OCI-LY7 (cell line): ENCODE data around the gene CHCHD5. TPM values are rescaled to one million over a fixed set of nuclear protein-coding genes. Genes with fewer than 3 reads are reported as not detected.

Experiments used
- BruUV-seq: library from RNA; stranded (reverse); fragments of 400-500 nt; replicated peaks from 2 replicates; lab custom pipeline; 2021; lab: Mats Ljungman, UMichigan
- CTCF ChIA-PET: fragments of 300-600 bp; sonication (Branson Sonifier 250); formaldehyde crosslinking; loops from one replicate; lab custom pipeline; 2022; ENCODE audit warnings: antibody characterized with exemption; ENCODE audit not compliant: unreplicated experiment; lab: Charles Lee
- POLR2A ChIA-PET: fragments of 300-600 bp; sonication (Branson Sonifier 250); formaldehyde crosslinking; loops from one replicate; lab custom pipeline; 2022; ENCODE audit warnings: antibody characterized with exemption; lab: Charles Lee
- DNase-seq: peaks from one replicate; pipeline ENCODE4 v3.0.0-alpha.2; 2015; ENCODE audit warnings: low spot score
- H2AFZ ChIP-seq: fragments of 200-600 bp; sonication (generic), shearing (Covaris generic); 2 replicates; pipeline ENCODE4 v1.6.1; 2014; ENCODE audit warnings: mild to moderate bottlenecking, antibody characterized with exemption, low read length, moderate library complexity
- H3K27ac ChIP-seq: fragments of 200-600 bp; sonication (generic); 2 replicates; pipeline ENCODE4 v1.5.1; 2014; ENCODE audit warnings: mixed run types, low read depth, mild to moderate bottlenecking, moderate library complexity, low read length, inconsistent platforms; ENCODE audit not compliant: poor library complexity, severe bottlenecking
- H3K36me3 ChIP-seq: fragments of 200-600 bp; sonication (generic); 2 replicates; pipeline ENCODE4 v1.6.1; 2014; ENCODE audit warnings: mild to moderate bottlenecking, antibody characterized with exemption, low read length, moderate library complexity, mixed read lengths; ENCODE audit not compliant: insufficient read depth
- H3K4me1 ChIP-seq: fragments of 200-600 bp; sonication (generic); 2 replicates; pipeline ENCODE4 v1.5.1; 2014; ENCODE audit warnings: mild to moderate bottlenecking, low read length; ENCODE audit not compliant: insufficient read depth, poor library complexity, severe bottlenecking
- H3K4me2 ChIP-seq: fragments of 200-600 bp; sonication (generic); 2 replicates; pipeline ENCODE4 v1.6.1; 2014; ENCODE audit warnings: mild to moderate bottlenecking, low read length
- H3K4me3 ChIP-seq: fragments of 200-600 bp; sonication (generic); 2 replicates; pipeline ENCODE4 v1.5.1; 2014; ENCODE audit warnings: mild to moderate bottlenecking, low read depth, low read length; ENCODE audit not compliant: poor library complexity, severe bottlenecking
- H3K79me2 ChIP-seq: fragments of 200-600 bp; sonication (generic); 2 replicates; pipeline ENCODE4 v1.6.1; 2016; ENCODE audit warnings: low read depth, mild to moderate bottlenecking, low read length, moderate library complexity, mixed read lengths; ENCODE audit not compliant: insufficient read depth
- H3K9me2 ChIP-seq: fragments of 200-600 bp; sonication (generic); 2 replicates; pipeline ENCODE4 v1.6.1; 2016; ENCODE audit warnings: mild to moderate bottlenecking, low read length, mixed read lengths; ENCODE audit not compliant: insufficient read depth
- H3K9me3 ChIP-seq: fragments of 200-600 bp; sonication (generic); 2 replicates; pipeline ENCODE4 v1.6.1; 2014; ENCODE audit warnings: mild to moderate bottlenecking, mixed run types, low read length, mixed read lengths
- H4K20me1 ChIP-seq: fragments of 200-600 bp; sonication (generic); 2 replicates; pipeline ENCODE4 v1.6.1; 2014; ENCODE audit warnings: mild to moderate bottlenecking, antibody characterized with exemption, low read length, moderate library complexity, mixed read lengths; ENCODE audit not compliant: insufficient read depth
- CTCF ChIP-seq: fragments of 200-600 bp; sonication (generic); conservative IDR thresholded peaks from 2 replicates; pipeline ENCODE4 v1.5.1; 2014; ENCODE audit warnings: mild to moderate bottlenecking, antibody characterized with exemption, low read length, moderate library complexity, mixed read lengths
- EZH2phosphoT487 ChIP-seq: fragments of 200-600 bp; sonication (generic); IDR thresholded peaks from 2 replicates; pipeline ENCODE4 v1.6.1; 2018; ENCODE audit warnings: low read depth, borderline replicate concordance, mild to moderate bottlenecking, mixed run types, antibody characterized with exemption, low read length, moderate library complexity, mixed read lengths
- intact Hi-C: fragments of 100-400 bp; cut with micrococcal nuclease; formaldehyde crosslinking; loops from one replicate; pipeline ENCODE4 v1.10.0; 2022; ENCODE audit not compliant: unreplicated experiment
- total RNA-seq, 2 experiments: library from RNA; depleted of rRNA in 1 of 2; stranded (reverse); fragments of >200 nt in 1 of 2; shearing (Covaris generic) in 1 of 2; gene quantifications; 2 replicates each; pipeline ENCODE4 v1.2.3, GENCODE V29; 2014 to 2022

CHCHD5 gene
- total RNA-seq, 2 experiments from 2014 or later, result 22.5 to 36.0 TPM

- no peak overlapping the region for H3K4me2 ChIP-seq
- H2AFZ ChIP-seq, result no peak overlapping the region
- TF ChIP-seq EZH2phosphoT487 (no peak), CTCF (no peak)
- H4K20me1 ChIP-seq, result no peaks in the 10 kb centered on the region
- no peaks in the 10 kb centered on the region for H3K9me2 ChIP-seq
- ChIA-PET CTCF (interaction anchor here (0.8 to 1.1 kb wide), 2 partner anchors 19 to 101 kb away, joined by 3 read pairs; no protein-coding TSS in a partner anchor), POLR2A (interaction anchor here (0.5 to 0.7 kb wide), 3 partner anchors 67 to 462 kb away, joined by 3 to 4 read pairs (median 3); no protein-coding TSS in a partner anchor)
- H3K9me3 ChIP-seq, result no peaks in the 10 kb centered on the region
- intact Hi-C loops, result loop anchor here (1.0 kb wide), 2 partner anchors 66 to 101 kb away; no protein-coding TSS in a partner anchor
- no peak for DNase-seq
- H3K36me3 ChIP-seq, result no peaks in the 10 kb centered on the region
- peaks cover 4% of the 10 kb centered on the region for H3K4me1 ChIP-seq
- H3K4me3 ChIP-seq, result no peak overlapping the region
- no TSS peak for BruUV-seq
- H3K79me2 ChIP-seq, result no peaks in the 10 kb centered on the region
- H3K27ac ChIP-seq, result no peak overlapping the region
Observed at GRCh38 chr2:112625474-112626114, 41.2 kb downstream of the CHCHD5 start.

- H3K9me2 ChIP-seq, result no peaks in the 10 kb centered on the region
- no TSS peak for BruUV-seq
- no peaks in the 10 kb centered on the region for H4K20me1 ChIP-seq
- no peaks in the 10 kb centered on the region for H3K79me2 ChIP-seq
- intact Hi-C loops, result loop anchor here (1.0 kb wide), 2 partner anchors 65 to 100 kb away; no protein-coding TSS in a partner anchor
- H3K27ac ChIP-seq, result no peak overlapping the region
- DNase-seq, result peak; percentile 72
- H3K9me3 ChIP-seq, result no peaks in the 10 kb centered on the region
- no peaks in the 10 kb centered on the region for H3K36me3 ChIP-seq
- H3K4me2 ChIP-seq, result peak overlapping the region; percentile 60
- H2AFZ ChIP-seq, result peak overlapping the region; percentile 78
- peak overlapping the region; percentile 23 for H3K4me3 ChIP-seq
- TF ChIP-seq EZH2phosphoT487, result no peak
- TF ChIP-seq CTCF, result peak; percentile 94
- H3K4me1 ChIP-seq, result peaks cover 15% of the 10 kb centered on the region
- POLR2A ChIA-PET, result interaction anchor here (1.0 kb wide), 1 partner anchor 101 kb away, joined by 4 read pairs; no protein-coding TSS in a partner anchor
- CTCF ChIA-PET, result interaction anchor here (0.6 to 1.4 kb wide), 3 partner anchors 22 to 100 kb away, joined by 3 to 5 read pairs (median 3); no protein-coding TSS in a partner anchor
Observed at GRCh38 chr2:112626604-112627059, 42.2 kb downstream of the CHCHD5 start.
